HepG2 (cell line): ENCODE results near the gene CCDC157. TPM values are rescaled to one million over a fixed set of nuclear protein-coding genes. Genes with fewer than 3 reads are reported as not detected.

Experiments
- FOSL1 ChIP-seq: sonication (generic); formaldehyde crosslinking; IDR thresholded peaks from 2 replicates; pipeline ENCODE4 v1.9.0; 2021; ENCODE audit warnings: missing genetic modification reagents, borderline replicate concordance
- MLLT10 ChIP-seq: sonication (generic); formaldehyde crosslinking; IDR thresholded peaks from 2 replicates; pipeline ENCODE4 v1.4.0; 2020; ENCODE audit warnings: missing genetic modification reagents
- POLR2A ChIP-seq, 2 experiments: IDR thresholded peaks; 2 replicates each; pipeline ENCODE4 v1.6.1; 2011; ENCODE audit warnings: low read depth in 2 of 2, low read length in 2 of 2, mild to moderate bottlenecking in 1 of 2, moderate library complexity in 1 of 2; ENCODE audit not compliant: insufficient read depth in 1 of 2
- POLR2AphosphoS5 ChIP-seq: IDR thresholded peaks from 2 replicates; pipeline ENCODE4 v1.6.1; 2012; ENCODE audit warnings: low read depth, low read length
- RORA ChIP-seq: sonication (generic); formaldehyde crosslinking; IDR thresholded peaks from 2 replicates; pipeline ENCODE4 v1.5.0; 2020; ENCODE audit warnings: mild to moderate bottlenecking, missing genetic modification reagents, moderate library complexity
- SETDB1 ChIP-seq: sonication (generic); formaldehyde crosslinking; IDR thresholded peaks from 2 replicates; pipeline ENCODE4 v1.5.1; 2020; ENCODE audit warnings: missing genetic modification reagents, mild to moderate bottlenecking, borderline replicate concordance
- SP1 ChIP-seq, 2 experiments: fragments of 450-650 bp in 1 of 2; sonication (generic) in 1 of 2; formaldehyde crosslinking in 1 of 2; IDR thresholded peaks; 2 replicates each; pipeline versions ENCODE4 v1.4.0 to v1.6.1; 2016 to 2020; ENCODE audit warnings: missing genetic modification reagents in 1 of 2
- SP5 ChIP-seq: IDR thresholded peaks from 2 replicates; pipeline ENCODE4 v1.6.1; 2016; ENCODE audit warnings: low read depth, borderline replicate concordance
- XBP1 ChIP-seq: sonication (generic); formaldehyde crosslinking; IDR thresholded peaks from 2 replicates; pipeline ENCODE4 v1.5.0; 2020; ENCODE audit warnings: missing genetic modification reagents
- ZKSCAN1 ChIP-seq: fragments of 150-350 bp; IDR thresholded peaks from 2 replicates; pipeline ENCODE4 v1.6.1; 2014; ENCODE audit warnings: low read length
- ZNF263 ChIP-seq: sonication (generic); formaldehyde crosslinking; IDR thresholded peaks from 2 replicates; pipeline ENCODE4 v1.4.0; 2020; ENCODE audit warnings: missing genetic modification reagents
- ZNF30 ChIP-seq: sonication (generic); formaldehyde crosslinking; IDR thresholded peaks from 2 replicates; pipeline ENCODE4 v1.5.0; 2020; ENCODE audit warnings: mild to moderate bottlenecking, missing genetic modification reagents
- ZNF331 ChIP-seq: sonication (generic); formaldehyde crosslinking; IDR thresholded peaks from 2 replicates; pipeline ENCODE4 v1.4.0; 2020; ENCODE audit warnings: missing genetic modification reagents
- ZNF451 ChIP-seq: sonication (generic); formaldehyde crosslinking; IDR thresholded peaks from 2 replicates; pipeline ENCODE4 v1.5.0; 2020; ENCODE audit warnings: mild to moderate bottlenecking, missing genetic modification reagents
- ZNF558 ChIP-seq: sonication (generic); formaldehyde crosslinking; IDR thresholded peaks from 2 replicates; pipeline ENCODE4 v1.9.0; 2022; ENCODE audit warnings: mild to moderate bottlenecking, missing genetic modification reagents, borderline replicate concordance
- ZNF773 ChIP-seq: sonication (generic); formaldehyde crosslinking; IDR thresholded peaks from 2 replicates; pipeline ENCODE4 v1.4.0; 2020; ENCODE audit warnings: missing genetic modification reagents, borderline replicate concordance
- polyA plus RNA-seq, 8 experiments: library from polyadenylated mRNA; depleted of rRNA in 3 of 8; stranded (reverse) in 7 of 8; unstranded in 1 of 8; fragments of >200 nt; fragmentation: Illumina TruSeq in 4 of 8; extraction: Trizol in 4 of 8; gene quantifications; 2 replicates each; pipeline versions ENCODE4 v1.2.1 to v1.2.3, GENCODE V29; 2011 to 2016; ENCODE audit warnings: low read depth in 4 of 8, missing spikeins in 1 of 8, mixed read lengths in 1 of 8; ENCODE audit not compliant: insufficient read depth in 1 of 8
- total RNA-seq, 5 experiments: library from RNA; depleted of rRNA; stranded (reverse); fragments of >200 nt; fragmentation: Illumina TruSeq; extraction: Trizol; gene quantifications; 2 replicates each; pipeline ENCODE4 v1.2.3, GENCODE V29; 2016; ENCODE audit warnings: low read depth in 1 of 5
- TF ChIP-seq, protein P1 (sequence below): sonication (generic); formaldehyde crosslinking; IDR thresholded peaks from 2 replicates; pipeline ENCODE4 v1.4.0; 2020; ENCODE audit warnings: missing genetic modification reagents, mild to moderate bottlenecking, borderline replicate concordance
- TF ChIP-seq, protein P2 (sequence below): sonication (generic); formaldehyde crosslinking; IDR thresholded peaks from 2 replicates; pipeline ENCODE4 v1.4.0; 2020; ENCODE audit warnings: missing genetic modification reagents
- TF ChIP-seq, protein P3 (sequence below): IDR thresholded peaks from 2 replicates; pipeline ENCODE4 v1.6.1; 2012; ENCODE audit warnings: inconsistent platforms
- TF ChIP-seq, protein P4 (sequence below): sonication (generic); formaldehyde crosslinking; IDR thresholded peaks from 2 replicates; pipeline ENCODE4 v1.4.0; 2020; ENCODE audit warnings: missing genetic modification reagents, borderline replicate concordance
- TF ChIP-seq, protein P5 (sequence below): sonication (generic); formaldehyde crosslinking; IDR thresholded peaks from 2 replicates; pipeline ENCODE4 v1.8.0; 2022; ENCODE audit warnings: mild to moderate bottlenecking, missing genetic modification reagents, borderline replicate concordance

The CCDC157 gene
- total and polyA plus RNA-seq, 2 of the 13 experiments (the other 11 are each of a cell fraction or from before 2014, with no cell fraction given): 1.4 to 1.6 TPM

DNA sequence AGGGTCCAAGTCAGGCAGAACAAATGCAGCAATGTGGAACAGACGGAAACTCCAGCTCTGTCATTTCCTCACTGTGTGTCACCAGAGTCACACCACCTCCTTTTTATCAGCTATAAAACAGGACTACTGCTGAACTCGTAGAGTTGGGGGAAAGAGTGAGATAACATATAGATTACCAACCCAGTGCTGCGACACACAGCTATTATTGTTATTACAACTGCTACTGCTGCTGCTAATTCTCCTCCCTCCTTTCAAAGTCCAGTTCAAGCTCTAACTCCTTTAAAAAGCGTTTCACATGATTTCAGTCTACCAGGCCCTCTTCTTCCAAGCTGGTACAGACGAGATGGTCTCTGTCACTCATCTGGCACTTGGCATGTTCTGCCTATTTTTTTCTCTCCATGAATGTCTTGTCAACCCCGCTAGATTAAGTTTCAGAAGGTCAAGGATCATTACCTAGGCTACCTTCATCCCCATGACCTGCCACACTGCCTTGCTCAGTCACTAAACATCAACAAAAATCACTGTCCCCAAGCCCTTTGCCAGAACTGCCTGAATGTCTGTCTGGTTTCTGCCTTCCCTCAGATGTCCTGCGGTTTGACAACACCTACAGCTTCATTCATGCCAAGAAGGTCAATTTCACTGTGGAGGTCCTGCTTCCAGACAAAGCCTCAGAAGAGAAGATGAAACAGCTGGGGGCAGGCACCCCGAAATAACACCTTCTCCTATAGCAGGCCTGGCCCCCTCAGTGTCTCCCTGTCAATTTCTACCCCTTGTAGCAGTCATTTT lies 65.1 kb downstream of the CCDC157 start (continued):
- TF ChIP-seq POLR2A (IDR thresholded peaks at IDR 0.05; ENCODE audit: insufficient read depth in 1 of 2, low read depth in 2 of 2, low read length in 2 of 2): peak; percentile 61 to 81; a peak in 3 of 4 replicates
- TF ChIP-seq, protein P1, sequence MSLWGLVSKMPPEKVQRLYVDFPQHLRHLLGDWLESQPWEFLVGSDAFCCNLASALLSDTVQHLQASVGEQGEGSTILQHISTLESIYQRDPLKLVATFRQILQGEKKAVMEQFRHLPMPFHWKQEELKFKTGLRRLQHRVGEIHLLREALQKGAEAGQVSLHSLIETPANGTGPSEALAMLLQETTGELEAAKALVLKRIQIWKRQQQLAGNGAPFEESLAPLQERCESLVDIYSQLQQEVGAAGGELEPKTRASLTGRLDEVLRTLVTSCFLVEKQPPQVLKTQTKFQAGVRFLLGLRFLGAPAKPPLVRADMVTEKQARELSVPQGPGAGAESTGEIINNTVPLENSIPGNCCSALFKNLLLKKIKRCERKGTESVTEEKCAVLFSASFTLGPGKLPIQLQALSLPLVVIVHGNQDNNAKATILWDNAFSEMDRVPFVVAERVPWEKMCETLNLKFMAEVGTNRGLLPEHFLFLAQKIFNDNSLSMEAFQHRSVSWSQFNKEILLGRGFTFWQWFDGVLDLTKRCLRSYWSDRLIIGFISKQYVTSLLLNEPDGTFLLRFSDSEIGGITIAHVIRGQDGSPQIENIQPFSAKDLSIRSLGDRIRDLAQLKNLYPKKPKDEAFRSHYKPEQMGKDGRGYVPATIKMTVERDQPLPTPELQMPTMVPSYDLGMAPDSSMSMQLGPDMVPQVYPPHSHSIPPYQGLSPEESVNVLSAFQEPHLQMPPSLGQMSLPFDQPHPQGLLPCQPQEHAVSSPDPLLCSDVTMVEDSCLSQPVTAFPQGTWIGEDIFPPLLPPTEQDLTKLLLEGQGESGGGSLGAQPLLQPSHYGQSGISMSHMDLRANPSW (CRISPR knock-in tag): no peak
- no peak for TF ChIP-seq ZKSCAN1
- TF ChIP-seq ZNF263 (CRISPR knock-in tag): no peak
- TF ChIP-seq, protein P2, sequence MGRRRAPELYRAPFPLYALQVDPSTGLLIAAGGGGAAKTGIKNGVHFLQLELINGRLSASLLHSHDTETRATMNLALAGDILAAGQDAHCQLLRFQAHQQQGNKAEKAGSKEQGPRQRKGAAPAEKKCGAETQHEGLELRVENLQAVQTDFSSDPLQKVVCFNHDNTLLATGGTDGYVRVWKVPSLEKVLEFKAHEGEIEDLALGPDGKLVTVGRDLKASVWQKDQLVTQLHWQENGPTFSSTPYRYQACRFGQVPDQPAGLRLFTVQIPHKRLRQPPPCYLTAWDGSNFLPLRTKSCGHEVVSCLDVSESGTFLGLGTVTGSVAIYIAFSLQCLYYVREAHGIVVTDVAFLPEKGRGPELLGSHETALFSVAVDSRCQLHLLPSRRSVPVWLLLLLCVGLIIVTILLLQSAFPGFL: no peak
- TF ChIP-seq ZNF451: no peak
- TF ChIP-seq ZNF331: peak; percentile 32; the same call in 1 of the 2 replicates
- TF ChIP-seq ZNF558 (CRISPR knock-in tag): 0 out of 2 replicates have a peak, but pooled peaks have one; percentile 8
- TF ChIP-seq SETDB1: no peak
- TF ChIP-seq XBP1 (CRISPR knock-in tag): no peak
- TF ChIP-seq SP1 (IDR thresholded peaks at IDR 0.05): no peak
- TF ChIP-seq SP1 (CRISPR knock-in tag; IDR thresholded peaks at IDR 0.05): no peak
- TF ChIP-seq ZNF773 (CRISPR knock-in tag): no peak
- TF ChIP-seq, protein P3, sequence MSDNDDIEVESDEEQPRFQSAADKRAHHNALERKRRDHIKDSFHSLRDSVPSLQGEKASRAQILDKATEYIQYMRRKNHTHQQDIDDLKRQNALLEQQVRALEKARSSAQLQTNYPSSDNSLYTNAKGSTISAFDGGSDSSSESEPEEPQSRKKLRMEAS: peak; percentile 30; the same call in 1 of the 2 replicates
- no peak for TF ChIP-seq ZNF30 (CRISPR knock-in tag)
- TF ChIP-seq, protein P4, sequence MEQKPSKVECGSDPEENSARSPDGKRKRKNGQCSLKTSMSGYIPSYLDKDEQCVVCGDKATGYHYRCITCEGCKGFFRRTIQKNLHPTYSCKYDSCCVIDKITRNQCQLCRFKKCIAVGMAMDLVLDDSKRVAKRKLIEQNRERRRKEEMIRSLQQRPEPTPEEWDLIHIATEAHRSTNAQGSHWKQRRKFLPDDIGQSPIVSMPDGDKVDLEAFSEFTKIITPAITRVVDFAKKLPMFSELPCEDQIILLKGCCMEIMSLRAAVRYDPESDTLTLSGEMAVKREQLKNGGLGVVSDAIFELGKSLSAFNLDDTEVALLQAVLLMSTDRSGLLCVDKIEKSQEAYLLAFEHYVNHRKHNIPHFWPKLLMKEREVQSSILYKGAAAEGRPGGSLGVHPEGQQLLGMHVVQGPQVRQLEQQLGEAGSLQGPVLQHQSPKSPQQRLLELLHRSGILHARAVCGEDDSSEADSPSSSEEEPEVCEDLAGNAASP (CRISPR knock-in tag): peak; percentile 55; the same call in 1 of the 2 replicates
- TF ChIP-seq RORA (CRISPR knock-in tag): no peak
- TF ChIP-seq SP5 (CRISPR knock-in tag): peak; percentile 83
- TF ChIP-seq FOSL1 (CRISPR knock-in tag): no peak
- TF ChIP-seq POLR2AphosphoS5: peak; percentile 82
- no peak for TF ChIP-seq MLLT10
- TF ChIP-seq, protein P5, sequence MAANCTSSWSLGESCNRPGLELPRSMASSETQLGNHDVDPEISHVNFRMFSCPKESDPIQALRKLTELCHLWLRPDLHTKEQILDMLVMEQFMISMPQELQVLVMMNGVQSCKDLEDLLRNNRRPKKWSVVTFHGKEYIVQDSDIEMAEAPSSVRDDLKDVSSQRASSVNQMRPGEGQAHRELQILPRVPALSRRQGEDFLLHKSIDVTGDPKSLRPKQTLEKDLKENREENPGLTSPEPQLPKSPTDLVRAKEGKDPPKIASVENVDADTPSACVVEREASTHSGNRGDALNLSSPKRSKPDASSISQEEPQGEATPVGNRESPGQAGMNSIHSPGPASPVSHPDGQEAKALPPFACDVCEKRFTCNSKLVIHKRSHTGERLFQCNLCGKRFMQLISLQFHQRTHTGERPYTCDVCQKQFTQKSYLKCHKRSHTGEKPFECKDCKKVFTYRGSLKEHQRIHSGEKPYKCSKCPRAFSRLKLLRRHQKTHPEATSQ (CRISPR knock-in tag): no peak
